ENCODE measurements around the gene PDZD2. TPM values are rescaled to one million over a fixed set of nuclear protein-coding genes. Genes with fewer than 3 reads are reported as not detected.

The PDZD2 gene
- total RNA-seq, 1 donor from 2014 or later, result 1.1 TPM

DNA sequence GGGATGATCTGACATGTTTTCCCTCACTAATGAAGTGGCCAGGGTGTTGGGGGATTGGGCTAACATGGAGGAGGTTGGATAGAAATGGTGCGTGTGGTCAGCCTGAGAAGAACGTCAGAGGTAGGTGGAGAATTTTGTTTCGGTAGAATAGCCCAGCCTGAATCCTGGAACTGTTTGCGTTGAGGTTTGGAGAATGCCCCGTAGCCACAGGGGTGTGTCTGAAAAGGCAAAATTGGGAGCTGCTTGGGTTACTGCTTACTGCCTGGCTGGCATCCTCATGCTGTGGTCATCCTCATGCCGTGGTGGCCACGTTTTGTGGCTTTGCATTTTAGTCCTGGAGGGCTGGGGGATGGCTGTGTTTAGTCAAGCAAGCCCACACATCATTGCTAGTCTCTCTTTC, 298.3 kb downstream of the PDZD2 start:
- Histone ChIP-seq H3K9me3 (ENCODE audit: low read depth) (no peaks in the 10 kb centered on the region), H3K4me1 (peaks cover 11% of the 10 kb centered on the region), H2AFZ (replicated peaks) (no peak overlapping the region), H3K9ac (no peak overlapping the region), H3K27me3 (no peaks in the 10 kb centered on the region), H4K20me1 (ENCODE audit: low read depth) (no peaks in the 10 kb centered on the region), H3K4me3 (no peak overlapping the region), H3K27ac (no peak overlapping the region), H3F3A (ENCODE audit: low read depth) (peaks cover 13% of the 10 kb centered on the region), H3K79me2 (ENCODE audit: low read depth) (no peaks in the 10 kb centered on the region), H3K36me3 (no peaks in the 10 kb centered on the region), H3K4me2 (no peak overlapping the region)
- no peaks in the 10 kb centered on the region for H3K36me3 Mint-ChIP-seq
- TF ChIP-seq, protein P1, sequence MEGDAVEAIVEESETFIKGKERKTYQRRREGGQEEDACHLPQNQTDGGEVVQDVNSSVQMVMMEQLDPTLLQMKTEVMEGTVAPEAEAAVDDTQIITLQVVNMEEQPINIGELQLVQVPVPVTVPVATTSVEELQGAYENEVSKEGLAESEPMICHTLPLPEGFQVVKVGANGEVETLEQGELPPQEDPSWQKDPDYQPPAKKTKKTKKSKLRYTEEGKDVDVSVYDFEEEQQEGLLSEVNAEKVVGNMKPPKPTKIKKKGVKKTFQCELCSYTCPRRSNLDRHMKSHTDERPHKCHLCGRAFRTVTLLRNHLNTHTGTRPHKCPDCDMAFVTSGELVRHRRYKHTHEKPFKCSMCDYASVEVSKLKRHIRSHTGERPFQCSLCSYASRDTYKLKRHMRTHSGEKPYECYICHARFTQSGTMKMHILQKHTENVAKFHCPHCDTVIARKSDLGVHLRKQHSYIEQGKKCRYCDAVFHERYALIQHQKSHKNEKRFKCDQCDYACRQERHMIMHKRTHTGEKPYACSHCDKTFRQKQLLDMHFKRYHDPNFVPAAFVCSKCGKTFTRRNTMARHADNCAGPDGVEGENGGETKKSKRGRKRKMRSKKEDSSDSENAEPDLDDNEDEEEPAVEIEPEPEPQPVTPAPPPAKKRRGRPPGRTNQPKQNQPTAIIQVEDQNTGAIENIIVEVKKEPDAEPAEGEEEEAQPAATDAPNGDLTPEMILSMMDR (IDR thresholded peaks at IDR 0.05), result no peak
- TF ChIP-seq EZH2phosphoT487 (IDR thresholded peaks at IDR 0.05) (no peak), EZH2 (IDR thresholded peaks at IDR 0.05) (no peak)
- no peak overlapping the region for H3K4me3 Mint-ChIP-seq
- peaks cover 24% of the 10 kb centered on the region for H3K4me1 Mint-ChIP-seq
- H3K27ac Mint-ChIP-seq, result no peak overlapping the region
- H3K27me3 Mint-ChIP-seq (ENCODE audit: insufficient read depth, low read depth), result peaks cover 11% of the 10 kb centered on the region
- H3K9me3 Mint-ChIP-seq, result peaks cover 4% of the 10 kb centered on the region
- no peak for DNase-seq (ENCODE audit: low spot score)

- Histone ChIP-seq H3K4me1 (peaks cover 11% of the 10 kb centered on the region), H3K79me2 (ENCODE audit: low read depth) (no peaks in the 10 kb centered on the region), H3K27ac (no peak overlapping the region), H3K4me2 (no peak overlapping the region), H3K9ac (no peak overlapping the region), H3K4me3 (no peak overlapping the region), H3K36me3 (no peaks in the 10 kb centered on the region), H4K20me1 (ENCODE audit: low read depth) (no peaks in the 10 kb centered on the region), H2AFZ (replicated peaks) (no peak overlapping the region), H3K27me3 (no peaks in the 10 kb centered on the region), H3K9me3 (ENCODE audit: low read depth) (no peaks in the 10 kb centered on the region), H3F3A (ENCODE audit: low read depth) (peaks cover 13% of the 10 kb centered on the region)
- Mint-ChIP-seq H3K9me3 (peaks cover 4% of the 10 kb centered on the region), H3K27me3 (ENCODE audit: insufficient read depth, low read depth) (peaks cover 11% of the 10 kb centered on the region), H3K36me3 (no peaks in the 10 kb centered on the region), H3K4me1 (peaks cover 25% of the 10 kb centered on the region), H3K27ac (no peak overlapping the region), H3K4me3 (no peak overlapping the region)
- DNase-seq (ENCODE audit: low spot score), result no peak
- TF ChIP-seq EZH2phosphoT487 (IDR thresholded peaks at IDR 0.05) (no peak), EZH2 (IDR thresholded peaks at IDR 0.05) (no peak)
- TF ChIP-seq, protein P1 (IDR thresholded peaks at IDR 0.05), result no peak
Measured at GRCh38 chr5:31937703-31938102, 298.8 kb downstream of the PDZD2 start.

- no peaks in the 10 kb centered on the region for H3K9me3 ChIP-seq (ENCODE audit: low read depth)
- H3K4me1 ChIP-seq, result peaks cover 4% of the 10 kb centered on the region
- no peak for DNase-seq (ENCODE audit: low spot score)
- H4K20me1 ChIP-seq (ENCODE audit: low read depth), result no peaks in the 10 kb centered on the region
- peaks cover 6% of the 10 kb centered on the region for H3F3A ChIP-seq (ENCODE audit: low read depth)
- H3K27me3 ChIP-seq, result no peaks in the 10 kb centered on the region
- H3K36me3 ChIP-seq, result no peaks in the 10 kb centered on the region
- Mint-ChIP-seq H3K36me3 (no peaks in the 10 kb centered on the region), H3K27ac (no peak overlapping the region), H3K4me1 (peaks cover 19% of the 10 kb centered on the region), H3K9me3 (peaks cover 4% of the 10 kb centered on the region), H3K27me3 (ENCODE audit: insufficient read depth, low read depth) (peaks cover 5% of the 10 kb centered on the region), H3K4me3 (no peak overlapping the region)
- no peak overlapping the region for H3K27ac ChIP-seq
- no peak overlapping the region for H3K4me3 ChIP-seq
- H3K4me2 ChIP-seq, result no peak overlapping the region
- TF ChIP-seq EZH2 (IDR thresholded peaks at IDR 0.05), result no peak
- TF ChIP-seq, protein P1 (IDR thresholded peaks at IDR 0.05), result no peak
- no peak for TF ChIP-seq EZH2phosphoT487 (IDR thresholded peaks at IDR 0.05)
- H3K79me2 ChIP-seq (ENCODE audit: low read depth), result no peaks in the 10 kb centered on the region
- H2AFZ ChIP-seq (replicated peaks), result no peak overlapping the region
- H3K9ac ChIP-seq, result no peak overlapping the region
Measured at GRCh38 chr5:31939151-31939550, 300.2 kb downstream of the PDZD2 start.

Measured in neural progenitor cell (in vitro differentiated cells).